Measurements from ENCODE around the gene CFTR. TPM values are rescaled to one million over a fixed set of nuclear protein-coding genes. Genes with fewer than 3 reads are reported as not detected.

CFTR gene
- total and polyA plus RNA-seq, 2 of the 8 experiments (the other 6 are each of a cell fraction or from before 2014, with no cell fraction given): 1.2 to 1.6 TPM

DNA sequence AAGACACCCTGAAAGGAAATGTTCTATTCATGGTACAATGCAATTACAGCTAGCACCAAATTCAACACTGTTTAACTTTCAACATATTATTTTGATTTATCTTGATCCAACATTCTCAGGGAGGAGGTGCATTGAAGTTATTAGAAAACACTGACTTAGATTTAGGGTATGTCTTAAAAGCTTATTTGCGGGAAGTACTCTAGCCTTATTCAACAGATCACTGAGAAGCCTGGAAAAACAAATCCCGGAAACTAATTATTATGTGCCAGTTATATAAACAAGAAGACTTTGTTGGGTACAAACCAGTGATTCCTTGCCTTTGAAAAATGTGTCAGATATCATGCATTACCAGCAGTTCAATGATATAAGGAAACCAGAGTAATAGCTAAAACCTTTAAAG is 160.1 kb downstream of the CFTR start:
- Histone ChIP-seq H2BK12ac (ENCODE audit: low read depth, low read length) (no peak overlapping the region), H2BK5ac (ENCODE audit: low read depth, low read length) (no peak overlapping the region), H2AK5ac (ENCODE audit: low read depth, low read length) (no peak overlapping the region), H3K79me2 (ENCODE audit: control insufficient read depth in 1 of 2, insufficient read depth in 2 of 2, low read length in 2 of 2) (no peaks in the 10 kb centered on the region), H3K23me2 (ENCODE audit: low read depth, low read length) (no peaks in the 10 kb centered on the region), H3K56ac (replicated peaks; ENCODE audit: insufficient read length, low read depth, low read length) (no peak overlapping the region), H3K4me1 (replicated peaks in 1 of 4; ENCODE audit: control insufficient read depth in 3 of 4, insufficient read depth in 4 of 4, low read length in 3 of 4) (no peaks in the 10 kb centered on the region), H3K4ac (replicated peaks; ENCODE audit: insufficient read length, low read depth, low read length) (no peak overlapping the region), H3K27ac (ENCODE audit: low read depth, low read length) (no peak overlapping the region), H4K91ac (replicated peaks; ENCODE audit: insufficient read length, low read length) (no peak overlapping the region), H3K27me3 (replicated peaks in 1 of 4; ENCODE audit: control insufficient read depth in 3 of 4, extremely low read depth in 1 of 4, insufficient read depth in 3 of 4, low read length in 3 of 4) (no peaks in the 10 kb centered on the region), H4K5ac (ENCODE audit: insufficient read length, low read depth, low read length) (no peak overlapping the region), H4K20me1 (replicated peaks in 1 of 2; ENCODE audit: control insufficient read depth in 1 of 2, insufficient read depth in 2 of 2, low read length in 2 of 2) (no peaks in the 10 kb centered on the region), H3K36me3 (ENCODE audit: control insufficient read depth in 2 of 4, insufficient read depth in 4 of 4, low read length in 3 of 4) (no peaks in the 10 kb centered on the region), H4K8ac (ENCODE audit: extremely low read depth, insufficient read depth, low read length) (no peak overlapping the region), H2BK20ac (ENCODE audit: low read length) (no peak overlapping the region), H3K4me3 (ENCODE audit: extremely low read depth in 1 of 4, insufficient read depth in 2 of 4, low read depth in 3 of 4, low read length in 4 of 4) (no peak overlapping the region), H2BK15ac (ENCODE audit: low read length) (no peak overlapping the region), H3K14ac (ENCODE audit: insufficient read length) (no peak overlapping the region), H3K23ac (ENCODE audit: insufficient read length) (no peak overlapping the region), H3K9ac (replicated peaks in 1 of 4; ENCODE audit: extremely low read depth in 1 of 4, low read depth in 3 of 4, low read length in 3 of 4) (no peak overlapping the region), H3K18ac (ENCODE audit: extremely low read depth, low read length) (no peak overlapping the region), H2AFZ (ENCODE audit: low read length) (no peak overlapping the region), H3K4me2 (ENCODE audit: insufficient read depth in 1 of 2, low read depth in 2 of 2, low read length in 2 of 2) (no peak overlapping the region), H2BK120ac (replicated peaks; ENCODE audit: low read depth, low read length) (no peak overlapping the region), H3K9me3 (ENCODE audit: insufficient read depth in 2 of 2, low read depth in 1 of 2, low read length in 1 of 2) (no peaks in the 10 kb centered on the region), H3K79me1 (ENCODE audit: low read depth, low read length) (no peaks in the 10 kb centered on the region)
- DNase-seq (ENCODE audit: low read depth in 1 of 2, low spot score in 2 of 2) (no peak), FAIRE-seq (no peak)
- 86% methylated on average over 2 of the region's 2 CpGs; no CpG with 5 or more reads in 1 of the 2 experiments for WGBS, 2 experiments (ENCODE audit: extremely low coverage in 1 of 2, insufficient coverage in 1 of 2, insufficient read length in 1 of 2, insufficient replicate concordance in 2 of 2, low coverage in 1 of 2, low lambda C conversion rate in 2 of 2, missing lambda C conversion rate in 1 of 2)
- ChIA-PET CTCF (ENCODE audit: partially characterized antibody) (interaction anchor here (1.2 kb wide), 1 partner anchor 12 kb away, joined by 3 read pairs; no protein-coding TSS in a partner anchor), POLR2A (ENCODE audit: partially characterized antibody) (no interaction called here)
- TF ChIP-seq, protein P1, sequence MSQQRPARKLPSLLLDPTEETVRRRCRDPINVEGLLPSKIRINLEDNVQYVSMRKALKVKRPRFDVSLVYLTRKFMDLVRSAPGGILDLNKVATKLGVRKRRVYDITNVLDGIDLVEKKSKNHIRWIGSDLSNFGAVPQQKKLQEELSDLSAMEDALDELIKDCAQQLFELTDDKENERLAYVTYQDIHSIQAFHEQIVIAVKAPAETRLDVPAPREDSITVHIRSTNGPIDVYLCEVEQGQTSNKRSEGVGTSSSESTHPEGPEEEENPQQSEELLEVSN (IDR thresholded peaks at IDR 0.05): no peak
- no peak for TF ChIP-seq JUND (IDR thresholded peaks at IDR 0.05; ENCODE audit: low read length)
- no peak for TF ChIP-seq FOSL1 (IDR thresholded peaks at IDR 0.05; ENCODE audit: insufficient read depth, low read depth, low read length)
- no peak for TF ChIP-seq TCF12 (IDR thresholded peaks at IDR 0.05; ENCODE audit: low read depth, low read length)
- TF ChIP-seq SAP30 (IDR thresholded peaks at IDR 0.05; ENCODE audit: insufficient read depth, insufficient replicate concordance, low read length): no peak
- TF ChIP-seq, protein P2, sequence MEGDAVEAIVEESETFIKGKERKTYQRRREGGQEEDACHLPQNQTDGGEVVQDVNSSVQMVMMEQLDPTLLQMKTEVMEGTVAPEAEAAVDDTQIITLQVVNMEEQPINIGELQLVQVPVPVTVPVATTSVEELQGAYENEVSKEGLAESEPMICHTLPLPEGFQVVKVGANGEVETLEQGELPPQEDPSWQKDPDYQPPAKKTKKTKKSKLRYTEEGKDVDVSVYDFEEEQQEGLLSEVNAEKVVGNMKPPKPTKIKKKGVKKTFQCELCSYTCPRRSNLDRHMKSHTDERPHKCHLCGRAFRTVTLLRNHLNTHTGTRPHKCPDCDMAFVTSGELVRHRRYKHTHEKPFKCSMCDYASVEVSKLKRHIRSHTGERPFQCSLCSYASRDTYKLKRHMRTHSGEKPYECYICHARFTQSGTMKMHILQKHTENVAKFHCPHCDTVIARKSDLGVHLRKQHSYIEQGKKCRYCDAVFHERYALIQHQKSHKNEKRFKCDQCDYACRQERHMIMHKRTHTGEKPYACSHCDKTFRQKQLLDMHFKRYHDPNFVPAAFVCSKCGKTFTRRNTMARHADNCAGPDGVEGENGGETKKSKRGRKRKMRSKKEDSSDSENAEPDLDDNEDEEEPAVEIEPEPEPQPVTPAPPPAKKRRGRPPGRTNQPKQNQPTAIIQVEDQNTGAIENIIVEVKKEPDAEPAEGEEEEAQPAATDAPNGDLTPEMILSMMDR (IDR thresholded peaks at IDR 0.05; ENCODE audit: control extremely low read depth in 1 of 3, insufficient read depth in 1 of 3, low read depth in 1 of 3, low read length in 3 of 3): no peak
- TF ChIP-seq KDM4A (IDR thresholded peaks at IDR 0.05; ENCODE audit: low read depth, low read length, severe bottlenecking): no peak
- TF ChIP-seq TAF7 (optimal IDR thresholded peaks at IDR 0.05; ENCODE audit: borderline replicate concordance, low read depth, low read length): no peak
- no peak for TF ChIP-seq HDAC6 (IDR thresholded peaks at IDR 0.05; ENCODE audit: low read depth, low read length)
- TF ChIP-seq RFX5 (IDR thresholded peaks at IDR 0.05; ENCODE audit: borderline replicate concordance, low read depth, low read length): no peak
- TF ChIP-seq CHD2 (IDR thresholded peaks at IDR 0.05; ENCODE audit: low read length): no peak
- no peak for TF ChIP-seq SIX5 (IDR thresholded peaks at IDR 0.05; ENCODE audit: low read depth, low read length)
